HT1080 (cell line): ENCODE results near the gene ZNF132. TPM values are rescaled to one million over a fixed set of nuclear protein-coding genes. Genes with fewer than 3 reads are reported as not detected.
"Not testable (repeated sequence)": the region's sequence is repeated elsewhere in the genome, so short reads cannot be mapped to it uniquely, and the experiment has no call there.

Experiments
- DNase-seq: peaks from one replicate; pipeline ENCODE4 v3.0.0-alpha.2; 2015; ENCODE audit warnings: low read depth
- total RNA-seq: library from RNA; depleted of rRNA; stranded (reverse); fragments of >200 nt; shearing (Covaris generic); gene quantifications from 2 replicates; pipeline ENCODE4 v1.2.3, GENCODE V29; 2014

Gene ZNF132
- total RNA-seq, 1 experiment from 2014 or later, result 4.3 TPM

- DNase-seq, result peak; percentile 91
These were observed 31.6 kb downstream of the ZNF132 start, which contains the start of gene ZNF584 for GRCh38 chr19:58408152-58409009. TSS of gene ZNF584 (plus strand) at chr19:58408649. CDS start at chr19:58409148, 499 bp downstream.

- DNase-seq, result no peak
These were observed 32.2 kb downstream of the ZNF132 start for GRCh38 chr19:58407658-58408151.

- DNase-seq, result no peak
These were observed 32.9 kb downstream of the ZNF132 start for GRCh38 chr19:58406818-58407657.

GRCh38 chr19:58403920-58404478 is 36.0 kb downstream of the ZNF132 start:
- not testable (repeated sequence) for DNase-seq

DNA sequence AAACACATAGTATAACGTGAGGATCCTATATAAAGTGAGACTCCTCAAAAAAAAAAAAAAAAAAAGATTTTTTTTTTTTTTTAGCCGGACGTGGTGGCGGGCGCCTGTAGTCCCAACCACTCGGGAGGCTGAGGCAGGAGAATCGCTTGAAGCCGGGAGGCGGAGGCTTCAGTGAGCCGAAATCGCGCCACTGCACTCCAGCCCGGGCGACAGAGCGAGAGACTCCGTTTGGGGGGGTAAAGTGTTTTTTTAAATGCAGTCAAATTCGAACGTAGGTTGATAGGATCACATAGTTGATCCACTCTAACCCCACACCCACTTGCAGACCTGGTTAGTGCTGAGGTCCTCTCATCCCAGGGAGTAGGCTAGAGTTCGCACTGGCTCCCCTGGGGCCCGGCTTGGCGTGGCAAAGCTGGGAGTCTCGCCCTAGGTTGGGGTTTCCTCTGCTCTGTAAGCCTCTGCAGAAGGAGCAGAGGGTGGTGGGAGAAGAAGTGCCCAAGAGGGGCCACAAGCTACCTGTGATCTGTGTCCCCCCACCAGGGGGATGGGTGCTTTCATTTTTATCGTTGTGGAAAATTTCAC is 38.0 kb downstream of the ZNF132 start:
- no peak for DNase-seq

DNA sequence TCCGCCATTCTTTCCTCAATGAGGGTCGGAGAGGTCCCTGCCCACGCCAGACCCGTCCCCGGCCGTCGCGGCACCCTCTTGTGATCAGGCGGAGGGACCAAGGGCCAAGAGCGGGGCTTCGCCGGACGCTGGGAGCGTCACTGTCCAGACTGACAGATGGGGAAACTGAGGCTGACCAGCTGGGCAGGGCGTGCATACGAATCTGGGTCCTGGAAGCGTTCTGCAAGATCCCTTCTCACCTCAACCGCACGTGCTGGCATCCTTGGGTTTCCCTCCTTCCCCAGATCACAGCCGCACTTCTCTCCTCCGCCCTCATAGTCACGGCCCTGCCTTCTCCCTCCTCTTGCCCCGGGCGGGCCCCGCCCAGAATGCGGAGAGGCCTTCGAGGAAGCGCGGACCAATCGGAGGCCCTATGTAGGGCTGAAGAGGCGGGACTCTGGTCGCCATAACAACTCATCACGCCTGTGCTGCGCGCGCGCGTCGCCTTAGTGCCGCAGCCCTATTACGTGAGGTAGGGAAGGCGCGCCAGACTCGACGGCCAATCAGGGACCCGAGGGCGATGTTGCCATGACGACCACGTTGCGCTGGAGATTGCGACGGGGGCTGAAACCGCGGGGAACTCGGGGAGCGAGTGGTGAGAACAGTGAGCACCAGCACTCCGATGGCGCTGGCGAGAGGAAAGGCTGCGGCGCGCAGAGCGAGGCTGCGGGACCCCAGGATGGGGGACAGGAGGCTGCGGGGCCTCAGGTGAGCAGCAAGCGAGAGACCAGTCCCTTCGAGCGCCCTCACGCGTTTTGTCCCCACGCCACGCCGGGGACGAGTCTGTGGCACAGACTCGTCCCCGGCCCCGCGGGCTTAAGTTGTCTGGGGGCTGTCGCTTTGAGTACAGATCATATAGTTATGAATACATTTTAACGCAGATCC is 38.8 kb downstream of the ZNF132 start:
- peak; percentile 99 for DNase-seq

- DNase-seq, result no peak
These were observed 39.5 kb downstream of the ZNF132 start for GRCh38 chr19:58400316-58400915.

DNA sequence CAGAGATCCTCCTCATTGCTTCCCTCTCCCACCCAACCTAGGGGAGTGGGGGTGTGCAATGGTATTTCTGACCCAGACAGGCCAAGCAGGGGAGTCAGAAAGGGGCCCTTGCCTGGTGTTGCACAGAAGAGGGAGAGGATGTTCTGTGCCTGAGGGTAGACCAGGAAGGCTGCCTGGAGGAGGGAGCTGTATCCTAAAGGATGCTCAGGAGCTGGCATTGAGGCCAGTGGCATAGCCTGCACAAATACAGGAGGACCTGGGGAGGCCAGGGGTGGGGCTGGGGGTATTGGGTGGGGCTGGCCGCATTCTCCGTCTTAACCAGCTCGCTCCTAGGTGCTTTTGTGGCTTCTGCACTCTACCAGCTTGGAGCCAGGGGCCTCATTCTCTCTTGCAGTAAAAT is 40.0 kb downstream of the ZNF132 start:
- no peak for DNase-seq

GRCh38 chr19:58398545-58398944 is 41.4 kb downstream of the ZNF132 start:
- DNase-seq, result no peak

- no peak for DNase-seq
These were observed 41.9 kb downstream of the ZNF132 start for GRCh38 chr19:58398087-58398486.

GRCh38 chr19:58397533-58398037 is 42.4 kb downstream of the ZNF132 start:
- no peak for DNase-seq

- no peak for DNase-seq
These were observed 43.0 kb downstream of the ZNF132 start for GRCh38 chr19:58396691-58397532.

DNA sequence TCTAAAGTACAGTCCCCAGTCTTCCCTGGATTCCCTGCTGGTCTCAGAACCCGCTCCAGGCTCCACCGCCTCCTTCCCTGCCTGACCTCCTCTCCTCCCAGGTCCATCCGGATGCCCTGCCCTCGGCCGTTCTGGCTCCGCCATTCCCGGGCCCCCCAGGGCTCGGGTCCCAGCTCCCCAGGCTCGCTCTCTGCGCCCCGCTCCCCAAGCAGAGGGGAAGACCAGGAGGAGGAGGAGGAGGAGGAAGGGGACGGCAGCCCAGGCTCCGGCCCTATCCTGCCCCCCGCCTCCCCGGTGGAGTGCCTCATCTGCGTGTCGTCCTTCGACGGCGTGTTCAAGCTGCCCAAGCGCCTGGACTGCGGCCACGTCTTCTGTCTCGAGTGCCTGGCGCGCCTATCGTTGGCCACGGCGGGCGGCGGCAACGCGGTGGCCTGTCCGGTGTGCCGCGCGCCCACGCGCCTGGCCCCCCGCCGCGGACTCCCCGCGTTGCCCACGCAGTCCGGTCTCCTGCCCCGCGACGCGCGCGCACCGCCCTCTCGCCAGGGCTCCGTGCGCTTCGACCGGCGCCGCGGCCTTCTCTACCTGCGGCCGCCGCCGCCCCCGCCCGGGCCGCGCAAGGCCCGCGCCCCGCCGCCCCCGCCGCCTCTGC is 43.9 kb downstream of the ZNF132 start:
- DNase-seq, result no peak

- DNase-seq, result peak; percentile 52
These were observed 44.6 kb downstream of the ZNF132 start, which contains the start of gene RNF225 for GRCh38 chr19:58395220-58395978. TSS of gene RNF225 (plus strand) at chr19:58395656. CDS start at chr19:58396090, 434 bp downstream.

- DNase-seq, result no peak
These were observed 45.1 kb downstream of the ZNF132 start for GRCh38 chr19:58394821-58395219.

DNA sequence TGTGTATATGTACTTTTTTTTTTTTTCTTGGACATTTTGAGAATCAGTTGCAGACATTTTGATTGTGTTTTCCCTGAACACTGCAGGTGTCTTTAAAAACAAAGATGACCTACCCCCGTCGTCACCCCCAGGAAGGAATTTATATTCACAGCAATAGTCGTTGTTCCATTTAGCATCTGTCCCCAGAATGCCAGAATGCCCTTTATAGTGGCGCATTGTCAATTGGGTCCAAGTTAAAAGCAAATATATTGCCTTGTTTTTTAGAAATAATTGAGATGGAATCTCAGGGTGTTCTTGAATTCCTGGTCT is 46.3 kb downstream of the ZNF132 start:
- no peak for DNase-seq

GRCh38 chr19:58392945-58393724 is 46.8 kb downstream of the ZNF132 start:
- DNase-seq, result no peak
